BE2C (cell line): ENCODE results near the gene BACH2.

Experiments
- DNase-seq: peaks from one replicate; pipeline ENCODE4 v3.0.0-alpha.2; 2020
- H3K27me3 ChIP-seq: fragments of 250-450 bp; sonication (Bioruptor Pico); 2 replicates; pipeline ENCODE4 v1.5.1; 2020; ENCODE audit warnings: mild to moderate bottlenecking
- H3K36me3 ChIP-seq: fragments of 250-450 bp; sonication (Bioruptor Pico); 2 replicates; pipeline ENCODE4 v1.5.1; 2020; ENCODE audit warnings: mild to moderate bottlenecking
- H3K4me1 ChIP-seq: fragments of 250-450 bp; sonication (Bioruptor Pico); 2 replicates; pipeline ENCODE4 v1.5.1; 2020
- H3K4me3 ChIP-seq: 2 replicates; pipeline ENCODE4 v1.5.1; 2011; ENCODE audit warnings: low read depth, low read length
- H3K9me3 ChIP-seq: fragments of 250-450 bp; sonication (Bioruptor Pico); 2 replicates; pipeline ENCODE4 v1.5.1; 2020
- CTCF ChIP-seq: IDR thresholded peaks from 2 replicates; pipeline ENCODE4 v1.5.1; 2012; ENCODE audit warnings: mild to moderate bottlenecking, low read depth, low read length

Gene BACH2

DNA sequence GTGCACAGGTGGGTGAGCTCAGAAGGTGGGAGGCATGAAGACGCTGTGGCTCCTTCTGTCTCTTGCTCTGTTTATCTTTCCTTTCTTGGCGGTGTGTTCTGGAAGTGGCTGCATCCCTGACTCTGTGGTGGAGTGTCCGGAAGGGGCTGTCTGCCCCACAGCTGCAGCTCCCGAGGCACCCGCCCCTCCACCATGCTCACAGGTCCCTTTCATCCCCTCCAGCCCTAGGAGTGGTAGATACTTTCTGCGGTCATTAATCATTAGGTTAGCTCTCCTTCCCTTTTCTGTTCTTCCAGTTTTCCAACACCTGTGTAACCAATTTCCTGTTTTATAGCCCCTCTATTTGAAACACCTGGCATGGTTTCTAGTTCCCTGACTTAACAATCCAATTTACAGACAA is 336.8 kb downstream of the BACH2 start:
- no peaks in the 10 kb centered on the region for H3K4me1 ChIP-seq
- no peaks in the 10 kb centered on the region for H3K9me3 ChIP-seq
- TF ChIP-seq CTCF, result no peak
- H3K36me3 ChIP-seq, result no peaks in the 10 kb centered on the region
- no peak for DNase-seq
- no peak overlapping the region for H3K4me3 ChIP-seq
- H3K27me3 ChIP-seq, result peaks cover 37% of the 10 kb centered on the region

GRCh38 chr6:89956182-89956581 is 340.5 kb downstream of the BACH2 start:
- no peak for TF ChIP-seq CTCF
- Histone ChIP-seq H3K4me3 (no peak overlapping the region), H3K27me3 (peaks cover 23% of the 10 kb centered on the region), H3K4me1 (peaks cover 4% of the 10 kb centered on the region; the same call in 1 of the 2 replicates), H3K36me3 (no peaks in the 10 kb centered on the region), H3K9me3 (no peaks in the 10 kb centered on the region)
- no peak for DNase-seq

DNA sequence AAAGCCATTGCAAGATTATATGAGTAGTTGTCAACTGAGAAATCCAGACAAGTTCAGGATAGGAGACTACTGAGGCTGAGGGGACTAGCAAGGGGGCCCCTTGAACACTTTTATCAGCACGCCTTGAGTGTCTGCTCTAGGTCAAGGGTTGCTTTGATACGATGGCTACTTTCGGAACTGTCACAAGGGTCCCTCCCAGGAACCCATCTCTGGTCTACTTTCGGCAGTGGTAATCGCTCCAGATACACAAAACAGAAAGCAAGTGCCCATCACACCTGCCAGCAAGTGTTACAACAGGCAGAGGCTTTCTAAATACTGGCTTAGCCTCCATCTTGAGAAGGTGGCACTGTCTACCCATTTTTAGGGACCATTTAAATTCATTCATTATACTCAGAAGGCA is 341.3 kb downstream of the BACH2 start:
- no peak for TF ChIP-seq CTCF
- Histone ChIP-seq H3K36me3 (no peaks in the 10 kb centered on the region), H3K27me3 (peaks cover 15% of the 10 kb centered on the region), H3K4me1 (peaks cover 4% of the 10 kb centered on the region; the same call in 1 of the 2 replicates), H3K9me3 (no peaks in the 10 kb centered on the region), H3K4me3 (no peak overlapping the region)
- no peak for DNase-seq

DNA sequence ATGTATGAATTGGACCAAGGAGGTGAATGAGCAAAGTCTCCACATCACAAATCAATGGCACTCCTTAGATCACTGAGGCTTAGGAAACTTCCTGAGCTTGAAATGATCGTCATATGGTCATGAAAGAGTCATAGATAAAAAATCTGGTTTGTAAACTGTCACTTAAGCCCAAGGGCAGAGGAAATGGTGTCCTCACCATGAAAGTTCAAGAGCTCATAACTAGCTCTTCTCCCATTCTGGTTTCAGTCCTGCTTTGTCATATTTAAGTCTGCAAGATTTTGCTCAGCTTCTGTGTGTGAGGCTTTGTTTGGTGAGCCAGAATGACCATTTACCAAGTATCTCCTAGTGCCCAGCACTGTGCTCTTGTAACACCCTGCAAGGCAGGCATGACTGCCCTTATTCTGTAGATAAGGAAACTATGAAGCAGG is 341.9 kb downstream of the BACH2 start:
- no peak for DNase-seq
- H3K4me3 ChIP-seq, result no peak overlapping the region

DNA sequence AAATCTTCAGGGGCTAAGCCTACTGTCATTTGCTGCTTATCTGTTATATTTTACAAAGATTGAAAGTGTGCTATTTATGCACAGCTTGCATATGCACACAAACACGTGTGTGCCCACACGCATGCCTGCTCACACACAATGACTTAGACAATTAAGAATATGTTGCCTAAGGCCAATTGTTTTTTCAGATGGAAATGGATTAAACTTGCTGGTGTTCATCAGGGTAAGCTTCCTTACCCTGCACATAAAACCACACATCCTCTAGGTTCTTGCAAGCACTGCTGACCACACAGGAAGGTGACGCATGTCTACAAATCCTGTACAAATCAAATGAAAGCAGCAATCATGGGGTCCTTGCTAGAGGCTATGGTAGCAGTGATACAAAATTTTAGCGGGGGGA is 344.0 kb downstream of the BACH2 start:
- Histone ChIP-seq H3K27me3 (no peaks in the 10 kb centered on the region; the same call in 1 of the 2 replicates), H3K4me1 (peaks cover 4% of the 10 kb centered on the region; the same call in 1 of the 2 replicates), H3K36me3 (no peaks in the 10 kb centered on the region), H3K9me3 (no peaks in the 10 kb centered on the region), H3K4me3 (no peak overlapping the region)
- no peak for DNase-seq
- TF ChIP-seq CTCF, result no peak

More for the DNA sequence above, 341.9 kb downstream of the BACH2 start:
- Histone ChIP-seq H3K9me3 (no peaks in the 10 kb centered on the region), H3K36me3 (no peaks in the 10 kb centered on the region), H3K4me1 (peaks cover 4% of the 10 kb centered on the region; the same call in 1 of the 2 replicates), H3K27me3 (peaks cover 10% of the 10 kb centered on the region)
- TF ChIP-seq CTCF, result no peak

- TF ChIP-seq CTCF, result no peak
- no peaks in the 10 kb centered on the region for H3K36me3 ChIP-seq
- H3K4me3 ChIP-seq, result no peak overlapping the region
- peaks cover 4% of the 10 kb centered on the region; the same call in 1 of the 2 replicates for H3K4me1 ChIP-seq
- H3K27me3 ChIP-seq, result no peaks in the 10 kb centered on the region; the same call in 1 of the 2 replicates
- no peaks in the 10 kb centered on the region for H3K9me3 ChIP-seq
- DNase-seq, result no peak
These were observed 344.5 kb downstream of the BACH2 start for GRCh38 chr6:89952105-89952671.
